ENCODE measurements around the gene LGR5. TPM values are rescaled to one million over a fixed set of nuclear protein-coding genes. Genes with fewer than 3 reads are reported as not detected.

Gene LGR5
- total RNA-seq, 2 donors from 2014 or later: 0.64 to 0.91 TPM

DNA sequence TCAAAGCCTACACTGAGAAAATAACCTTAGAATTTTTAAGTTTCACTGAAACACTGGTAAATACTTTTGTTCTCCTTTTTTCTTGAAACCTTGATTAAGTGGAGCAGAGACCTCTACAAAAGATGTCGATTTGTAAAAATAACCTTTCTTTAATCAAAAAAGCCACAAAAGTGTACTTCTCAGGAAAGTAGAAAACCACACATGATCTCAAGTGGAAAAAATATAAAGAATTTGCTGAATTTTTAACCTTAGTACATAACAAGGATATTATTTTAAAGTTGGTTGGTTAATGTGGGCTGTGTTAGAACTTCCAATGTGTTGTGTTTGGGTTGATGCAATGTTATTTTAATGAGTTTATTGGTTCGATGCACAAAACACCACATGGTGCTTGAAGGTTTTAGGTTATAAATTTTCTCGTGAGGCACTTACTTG is 8.6 kb downstream of the LGR5 start:
- TF ChIP-seq POLR2AphosphoS5 (IDR thresholded peaks at IDR 0.05) (no peak), POLR2A (IDR thresholded peaks at IDR 0.05) (no peak)
- TF ChIP-seq, protein P1, sequence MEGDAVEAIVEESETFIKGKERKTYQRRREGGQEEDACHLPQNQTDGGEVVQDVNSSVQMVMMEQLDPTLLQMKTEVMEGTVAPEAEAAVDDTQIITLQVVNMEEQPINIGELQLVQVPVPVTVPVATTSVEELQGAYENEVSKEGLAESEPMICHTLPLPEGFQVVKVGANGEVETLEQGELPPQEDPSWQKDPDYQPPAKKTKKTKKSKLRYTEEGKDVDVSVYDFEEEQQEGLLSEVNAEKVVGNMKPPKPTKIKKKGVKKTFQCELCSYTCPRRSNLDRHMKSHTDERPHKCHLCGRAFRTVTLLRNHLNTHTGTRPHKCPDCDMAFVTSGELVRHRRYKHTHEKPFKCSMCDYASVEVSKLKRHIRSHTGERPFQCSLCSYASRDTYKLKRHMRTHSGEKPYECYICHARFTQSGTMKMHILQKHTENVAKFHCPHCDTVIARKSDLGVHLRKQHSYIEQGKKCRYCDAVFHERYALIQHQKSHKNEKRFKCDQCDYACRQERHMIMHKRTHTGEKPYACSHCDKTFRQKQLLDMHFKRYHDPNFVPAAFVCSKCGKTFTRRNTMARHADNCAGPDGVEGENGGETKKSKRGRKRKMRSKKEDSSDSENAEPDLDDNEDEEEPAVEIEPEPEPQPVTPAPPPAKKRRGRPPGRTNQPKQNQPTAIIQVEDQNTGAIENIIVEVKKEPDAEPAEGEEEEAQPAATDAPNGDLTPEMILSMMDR (IDR thresholded peaks at IDR 0.05): no peak
- Histone ChIP-seq H3K4me1 (replicated peaks) (no peaks in the 10 kb centered on the region), H3K36me3 (no peaks in the 10 kb centered on the region), H3K9me3 (no peaks in the 10 kb centered on the region), H3K27ac (no peak overlapping the region), H3K27me3 (replicated peaks; ENCODE audit: insufficient read depth) (no peaks in the 10 kb centered on the region), H3K4me3 (no peak overlapping the region)
- 81% methylated on average over 3 of the region's 3 CpGs for WGBS
- DNase-seq (ENCODE audit: low spot score): no peak
- intact Hi-C loops (cut with DNase I): no loop called here

DNA sequence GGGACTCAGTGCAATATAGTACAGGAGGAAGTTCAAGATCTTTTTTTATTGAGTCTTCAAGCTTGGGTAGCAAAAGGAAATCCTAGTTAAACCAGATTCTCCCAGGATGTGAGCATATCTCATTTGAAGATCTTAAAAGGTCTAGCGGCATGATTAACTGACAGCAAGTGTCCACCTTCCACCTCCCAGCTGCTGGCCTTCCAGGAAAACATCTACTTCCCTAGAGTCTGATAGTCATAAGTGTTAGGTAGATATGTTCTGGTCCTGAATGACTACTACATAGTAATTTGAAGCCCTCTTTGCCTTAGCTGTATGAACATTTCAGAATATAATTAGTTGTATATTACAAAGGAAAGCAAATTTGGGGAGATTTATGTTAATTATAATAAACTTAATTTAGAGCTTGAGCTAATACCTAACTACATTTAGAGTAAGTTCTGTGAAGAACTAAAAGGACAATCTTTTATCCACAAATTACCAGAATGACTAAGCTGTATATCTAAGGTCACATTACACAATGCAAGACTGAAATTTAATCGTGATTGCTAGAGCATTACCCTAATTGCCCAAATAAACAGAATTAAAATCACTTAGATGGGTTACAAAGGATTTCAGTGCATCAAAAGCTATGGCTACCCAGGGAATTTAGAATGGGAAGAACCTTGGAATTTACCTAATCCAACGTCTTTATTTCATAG is 9.9 kb downstream of the LGR5 start:
- Histone ChIP-seq H3K9me3 (no peaks in the 10 kb centered on the region), H3K27me3 (replicated peaks; ENCODE audit: insufficient read depth) (no peaks in the 10 kb centered on the region), H3K36me3 (no peaks in the 10 kb centered on the region), H3K27ac (no peak overlapping the region), H3K4me1 (replicated peaks) (no peaks in the 10 kb centered on the region), H3K4me3 (no peak overlapping the region)
- no peak for TF ChIP-seq POLR2AphosphoS5 (IDR thresholded peaks at IDR 0.05)
- 51% methylated on average over 3 of the region's 3 CpGs for WGBS
- intact Hi-C loops (cut with DNase I): no loop called here
- no peak for DNase-seq (ENCODE audit: low spot score)

DNA sequence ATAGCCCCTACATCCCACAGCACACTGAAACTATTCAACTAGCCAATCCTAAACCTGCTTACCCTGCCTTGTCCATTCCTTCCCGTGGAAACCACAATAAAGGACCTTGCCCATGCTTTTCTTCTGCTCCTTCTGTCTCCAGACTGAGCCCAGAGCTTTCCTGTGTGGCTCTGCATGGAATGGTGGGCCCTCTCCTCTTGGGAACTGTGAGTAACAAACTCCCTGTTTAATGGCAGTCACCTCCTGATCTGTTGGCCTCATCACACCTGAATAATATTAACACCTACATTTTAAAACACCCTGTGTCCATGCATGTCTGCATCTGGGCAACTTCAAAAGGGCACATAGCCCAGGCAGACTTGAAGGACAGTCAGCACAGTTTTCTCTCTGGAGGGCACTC is 12.4 kb downstream of the LGR5 start:
- no peak for DNase-seq (ENCODE audit: low spot score)
- intact Hi-C loops (cut with DNase I): no loop called here
- WGBS: 63% methylated on average over 1 of the region's 1 CpG
- H3K4me1 ChIP-seq (replicated peaks): no peaks in the 10 kb centered on the region
- no peaks in the 10 kb centered on the region for H3K36me3 ChIP-seq
- no peak overlapping the region for H3K4me3 ChIP-seq
- no peaks in the 10 kb centered on the region for H3K27me3 ChIP-seq (replicated peaks; ENCODE audit: insufficient read depth)
- H3K27ac ChIP-seq: no peak overlapping the region
- H3K9me3 ChIP-seq: no peaks in the 10 kb centered on the region
- no peak for TF ChIP-seq POLR2AphosphoS5 (IDR thresholded peaks at IDR 0.05)
- TF ChIP-seq, protein P1 (IDR thresholded peaks at IDR 0.05): no peak
- no peak for TF ChIP-seq POLR2A (IDR thresholded peaks at IDR 0.05)

DNA sequence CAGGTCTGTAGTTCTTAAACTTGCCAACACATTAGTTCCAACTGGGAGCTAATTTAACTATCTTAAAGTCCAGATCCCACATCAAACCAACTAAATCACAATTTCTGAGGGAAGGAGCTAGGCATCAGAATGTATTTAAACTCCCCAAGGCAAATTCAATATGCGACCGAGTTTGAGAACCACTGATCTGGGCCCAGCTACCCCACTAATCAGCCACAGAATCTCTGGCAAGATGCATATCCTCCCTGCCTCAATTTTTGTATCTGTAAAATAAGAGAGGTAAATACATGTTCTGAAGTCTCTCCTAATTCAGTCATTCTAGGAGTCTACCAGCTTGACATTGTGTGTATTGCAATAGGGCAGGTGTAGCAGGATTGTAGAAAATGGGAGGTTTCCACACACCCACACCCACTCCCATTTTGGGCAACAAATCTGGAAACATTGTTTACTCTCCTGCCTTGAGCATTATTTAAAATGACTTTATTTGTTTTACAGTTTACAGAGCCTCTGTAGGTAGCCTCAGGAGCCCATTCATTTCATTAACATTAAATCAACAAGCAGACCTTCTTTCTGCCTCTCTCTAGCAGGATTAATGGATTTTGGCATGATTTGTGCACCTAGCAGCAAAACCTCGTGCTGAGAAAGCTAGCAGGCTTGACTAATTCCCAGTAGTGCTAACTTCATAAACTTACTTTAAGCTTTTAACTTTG is 15.6 kb downstream of the LGR5 start:
- Histone ChIP-seq H3K4me1 (replicated peaks) (no peaks in the 10 kb centered on the region), H3K36me3 (no peaks in the 10 kb centered on the region), H3K27ac (no peak overlapping the region), H3K9me3 (no peaks in the 10 kb centered on the region), H3K27me3 (replicated peaks; ENCODE audit: insufficient read depth) (no peaks in the 10 kb centered on the region), H3K4me3 (no peak overlapping the region)
- DNase-seq (ENCODE audit: low spot score): no peak
- intact Hi-C loops (cut with DNase I): no loop called here
- WGBS: 39% methylated on average over 3 of the region's 3 CpGs
- TF ChIP-seq POLR2AphosphoS5 (IDR thresholded peaks at IDR 0.05) (no peak), POLR2A (IDR thresholded peaks at IDR 0.05) (no peak)
- TF ChIP-seq, protein P1 (IDR thresholded peaks at IDR 0.05): no peak

DNA sequence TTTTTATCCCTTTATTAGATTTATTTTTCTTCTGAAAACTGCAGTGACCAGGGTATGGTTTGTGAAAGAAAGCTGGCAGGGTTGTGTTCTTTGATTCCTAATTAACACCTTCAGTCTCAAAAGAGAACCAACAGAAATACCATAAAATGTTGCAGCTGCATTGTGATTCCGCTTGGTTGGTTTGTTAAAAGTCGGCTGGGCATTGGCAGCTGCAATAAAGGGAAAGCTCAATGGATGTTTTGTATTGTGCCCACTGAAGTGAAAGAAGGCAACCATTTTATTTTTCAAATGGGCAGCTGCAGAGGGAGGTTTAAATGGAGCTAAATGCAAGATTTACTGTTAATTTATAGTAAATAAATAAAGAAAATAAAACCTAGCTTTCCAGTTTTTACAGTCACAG is 16.7 kb downstream of the LGR5 start:
- no peak for DNase-seq (ENCODE audit: low spot score)
- WGBS: 48% methylated on average over 2 of the region's 2 CpGs
- Histone ChIP-seq H3K27ac (no peak overlapping the region), H3K36me3 (no peaks in the 10 kb centered on the region), H3K9me3 (no peaks in the 10 kb centered on the region), H3K4me1 (replicated peaks) (no peaks in the 10 kb centered on the region), H3K4me3 (no peak overlapping the region), H3K27me3 (replicated peaks; ENCODE audit: insufficient read depth) (no peaks in the 10 kb centered on the region)
- intact Hi-C loops (cut with DNase I): no loop called here
- TF ChIP-seq POLR2A (IDR thresholded peaks at IDR 0.05) (no peak), POLR2AphosphoS5 (IDR thresholded peaks at IDR 0.05) (no peak)
- TF ChIP-seq, protein P1 (IDR thresholded peaks at IDR 0.05): no peak
